Natural killer cell (primary cell): Measurements from ENCODE around the gene VRK1. TPM values are rescaled to one million over a fixed set of nuclear protein-coding genes. Genes with fewer than 3 reads are reported as not detected.

Experiments
- ATAC-seq, 3 donors: fragments of 150-1000 bp in 2 of 3; fragments of 200-7000 bp in 1 of 3; cut with Tn5 transposase; 1 replicate in 1 of 3; 2 replicates in 2 of 3; pipeline ENCODE4 v1.10.0; 2021; ENCODE audit warnings: mild to moderate bottlenecking in 2 of 3, moderate library complexity in 2 of 3
- DNase-seq, 2 donors: peaks; one replicate each; pipeline versions ENCODE4 v3.0.0 to v3.0.0-alpha.2; 2013 to 2021; ENCODE audit warnings: mixed read lengths in 1 of 2
- H3K27ac ChIP-seq: one replicate; pipeline ENCODE4 v1.5.1; 2013; ENCODE audit warnings: mild to moderate bottlenecking, low read length
- H3K27me3 ChIP-seq: one replicate; pipeline ENCODE4 v1.6.1; 2013; ENCODE audit warnings: low read length; ENCODE audit not compliant: control insufficient read depth, insufficient read depth
- H3K36me3 ChIP-seq: one replicate; pipeline ENCODE4 v1.6.1; 2013; ENCODE audit warnings: low read length; ENCODE audit not compliant: control insufficient read depth, insufficient read depth
- H3K4me1 ChIP-seq: one replicate; pipeline ENCODE4 v1.6.1; 2013; ENCODE audit warnings: low read length; ENCODE audit not compliant: control insufficient read depth, insufficient read depth
- H3K4me3 ChIP-seq: one replicate; pipeline ENCODE4 v1.5.1; 2013; ENCODE audit warnings: low read length
- H3K9me3 ChIP-seq: one replicate; pipeline ENCODE4 v1.6.1; 2013; ENCODE audit warnings: low read length; ENCODE audit not compliant: control insufficient read depth, insufficient read depth
- H3K27ac Mint-ChIP-seq, 2 donors: one replicate each; pipeline ENCODE4 v1.8.0; 2022; ENCODE audit warnings: mild to moderate bottlenecking in 2 of 2, mixed read lengths in 2 of 2, moderate library complexity in 1 of 2
- H3K27me3 Mint-ChIP-seq, 2 donors: one replicate each; pipeline ENCODE4 v1.8.0; 2022; ENCODE audit warnings: low read depth in 2 of 2, mixed read lengths in 2 of 2
- H3K36me3 Mint-ChIP-seq: one replicate; pipeline ENCODE4 v1.8.0; 2022; ENCODE audit warnings: mixed read lengths
- H3K4me1 Mint-ChIP-seq, 2 donors: one replicate each; pipeline ENCODE4 v1.8.0; 2022; ENCODE audit warnings: mixed read lengths in 2 of 2
- H3K4me3 Mint-ChIP-seq: one replicate; pipeline ENCODE4 v1.8.0; 2022; ENCODE audit warnings: mild to moderate bottlenecking, moderate library complexity, mixed read lengths
- H3K9me3 Mint-ChIP-seq, 2 donors: one replicate each; pipeline ENCODE4 v1.8.0; 2022; ENCODE audit warnings: mixed read lengths in 2 of 2
- CTCF ChIP-seq: fragments of 200-600 bp; IDR thresholded peaks from one replicate; pipeline ENCODE4 v1.8.0; 2022; ENCODE audit warnings: antibody characterized with exemption
- WGBS: methylation state at CpG from one replicate; pipeline ENCODE4 v1.1.7; 2013; ENCODE audit warnings: missing lambda C conversion rate; ENCODE audit not compliant: insufficient coverage; 5-methylcytosine and 5-hydroxymethylcytosine counted together
- intact Hi-C: fragments of 100-400 bp; cut with micrococcal nuclease; formaldehyde crosslinking; loops from one replicate; pipeline ENCODE4 v1.14.2; 2022
- total RNA-seq, 4 donors: library from RNA; stranded (reverse); fragments of 120-200 nt in 1 of 4; gene quantifications; one replicate each; pipeline versions ENCODE4 v1.2.3 to v1.2.4, GENCODE V29; 2013 to 2022

VRK1 gene
- total RNA-seq, 3 donors from 2014 or later (not counting 1 experiment from before 2014, with no cell fraction given) = 34.4 to 40.6 (median 37.3) TPM

GRCh38 chr14:96754845-96755184 lies 42.4 kb upstream of the VRK1 start:
- peaks cover 7 to 22% of the 10 kb centered on the region in 2 donors for H3K27me3 Mint-ChIP-seq
- no peaks in the 10 kb centered on the region for H3K9me3 Mint-ChIP-seq
- WGBS = 84% methylated on average over 6 of the region's 6 CpGs
- H3K27me3 ChIP-seq = no peaks in the 10 kb centered on the region
- no peak overlapping the region for H3K4me3 Mint-ChIP-seq
- H3K4me1 ChIP-seq = no peaks in the 10 kb centered on the region
- no peak for ATAC-seq
- intact Hi-C loops = no loop called here
- H3K36me3 Mint-ChIP-seq = no peaks in the 10 kb centered on the region
- no peaks in the 10 kb centered on the region for H3K9me3 ChIP-seq
- no peak overlapping the region for H3K27ac ChIP-seq
- no peak for DNase-seq
- no peaks in the 10 kb centered on the region for H3K4me1 Mint-ChIP-seq
- no peaks in the 10 kb centered on the region for H3K36me3 ChIP-seq
- no peak overlapping the region for H3K4me3 ChIP-seq
- no peak overlapping the region for H3K27ac Mint-ChIP-seq
- no peak for TF ChIP-seq CTCF

GRCh38 chr14:96756745-96757144 lies 40.4 kb upstream of the VRK1 start:
- TF ChIP-seq CTCF = no peak
- Mint-ChIP-seq H3K27me3 (peaks cover 14 to 22% of the 10 kb centered on the region in 2 donors), H3K4me1 (no peaks in the 10 kb centered on the region), H3K9me3 (no peaks in the 10 kb centered on the region), H3K27ac (no peak overlapping the region), H3K36me3 (no peaks in the 10 kb centered on the region), H3K4me3 (no peak overlapping the region)
- H3K36me3 ChIP-seq = no peaks in the 10 kb centered on the region
- no peak overlapping the region for H3K27ac ChIP-seq
- no peak for ATAC-seq
- 62% methylated on average over 4 of the region's 5 CpGs for WGBS
- H3K4me1 ChIP-seq = no peaks in the 10 kb centered on the region
- intact Hi-C loops = no loop called here
- H3K27me3 ChIP-seq = no peaks in the 10 kb centered on the region
- no peak for DNase-seq
- H3K9me3 ChIP-seq = no peaks in the 10 kb centered on the region
- H3K4me3 ChIP-seq = no peak overlapping the region

GRCh38 chr14:96757456-96757855 lies 39.7 kb upstream of the VRK1 start:
- H3K4me1 Mint-ChIP-seq = peaks cover 0 to 2% of the 10 kb centered on the region in 2 donors
- no peaks in the 10 kb centered on the region for H3K36me3 Mint-ChIP-seq
- Histone ChIP-seq H3K36me3 (no peaks in the 10 kb centered on the region), H3K4me1 (no peaks in the 10 kb centered on the region), H3K9me3 (no peaks in the 10 kb centered on the region), H3K27me3 (no peaks in the 10 kb centered on the region), H3K27ac (no peak overlapping the region), H3K4me3 (no peak overlapping the region)
- DNase-seq = no peak
- TF ChIP-seq CTCF = no peak
- ATAC-seq = no peak
- H3K27ac Mint-ChIP-seq = no peak overlapping the region
- H3K9me3 Mint-ChIP-seq = no peaks in the 10 kb centered on the region
- no peak overlapping the region for H3K4me3 Mint-ChIP-seq
- peaks cover 14 to 23% of the 10 kb centered on the region in 2 donors for H3K27me3 Mint-ChIP-seq
- intact Hi-C loops = no loop called here
- WGBS = 37% methylated on average over 6 of the region's 7 CpGs

GRCh38 chr14:96761066-96761465 lies 36.1 kb upstream of the VRK1 start:
- no peaks in the 10 kb centered on the region for H3K36me3 Mint-ChIP-seq
- TF ChIP-seq CTCF = no peak
- H3K27me3 Mint-ChIP-seq = peaks cover 24 to 42% of the 10 kb centered on the region in 2 donors
- H3K27ac Mint-ChIP-seq = no peak overlapping the region
- H3K27me3 ChIP-seq = no peaks in the 10 kb centered on the region
- no peak for DNase-seq
- no peaks in the 10 kb centered on the region for H3K9me3 Mint-ChIP-seq
- no peak overlapping the region for H3K4me3 Mint-ChIP-seq
- no peaks in the 10 kb centered on the region for H3K9me3 ChIP-seq
- 95% methylated on average over 6 of the region's 6 CpGs for WGBS
- H3K4me3 ChIP-seq = no peak overlapping the region
- H3K36me3 ChIP-seq = no peaks in the 10 kb centered on the region
- intact Hi-C loops = no loop called here
- ATAC-seq = no peak
- H3K4me1 ChIP-seq = no peaks in the 10 kb centered on the region
- peaks cover 0 to 5% of the 10 kb centered on the region in 2 donors for H3K4me1 Mint-ChIP-seq
- H3K27ac ChIP-seq = no peak overlapping the region
